Measurements from ENCODE around the gene EFR3B.

Gene EFR3B

DNA sequence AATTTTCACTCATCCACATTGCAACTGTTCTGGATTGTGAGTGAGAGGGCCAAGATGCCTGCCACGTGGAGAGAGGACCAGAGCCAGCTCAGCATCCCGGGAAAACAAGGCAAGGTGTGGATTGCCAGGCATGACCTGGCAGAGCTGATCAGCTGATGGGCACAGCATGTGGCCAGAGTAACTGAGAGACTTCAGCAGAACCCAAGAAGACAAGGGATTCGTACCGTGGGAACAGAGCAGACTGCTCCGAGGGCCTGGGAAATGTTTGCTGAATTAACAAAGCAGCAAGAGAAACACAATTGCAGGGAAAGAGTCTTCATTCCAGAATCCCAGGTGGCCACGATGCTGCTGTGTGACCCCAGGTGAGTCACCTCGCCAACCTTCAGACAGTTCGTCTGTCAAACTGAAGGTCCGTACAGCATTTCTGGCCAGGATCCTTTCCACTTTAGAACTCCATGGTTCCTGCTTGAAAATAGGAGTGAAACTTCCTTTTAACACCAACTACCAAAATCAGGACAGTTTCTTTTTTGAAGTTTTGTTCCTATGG lies 152.8 kb downstream of the EFR3B start:
- no peak for DNase-seq

DNA sequence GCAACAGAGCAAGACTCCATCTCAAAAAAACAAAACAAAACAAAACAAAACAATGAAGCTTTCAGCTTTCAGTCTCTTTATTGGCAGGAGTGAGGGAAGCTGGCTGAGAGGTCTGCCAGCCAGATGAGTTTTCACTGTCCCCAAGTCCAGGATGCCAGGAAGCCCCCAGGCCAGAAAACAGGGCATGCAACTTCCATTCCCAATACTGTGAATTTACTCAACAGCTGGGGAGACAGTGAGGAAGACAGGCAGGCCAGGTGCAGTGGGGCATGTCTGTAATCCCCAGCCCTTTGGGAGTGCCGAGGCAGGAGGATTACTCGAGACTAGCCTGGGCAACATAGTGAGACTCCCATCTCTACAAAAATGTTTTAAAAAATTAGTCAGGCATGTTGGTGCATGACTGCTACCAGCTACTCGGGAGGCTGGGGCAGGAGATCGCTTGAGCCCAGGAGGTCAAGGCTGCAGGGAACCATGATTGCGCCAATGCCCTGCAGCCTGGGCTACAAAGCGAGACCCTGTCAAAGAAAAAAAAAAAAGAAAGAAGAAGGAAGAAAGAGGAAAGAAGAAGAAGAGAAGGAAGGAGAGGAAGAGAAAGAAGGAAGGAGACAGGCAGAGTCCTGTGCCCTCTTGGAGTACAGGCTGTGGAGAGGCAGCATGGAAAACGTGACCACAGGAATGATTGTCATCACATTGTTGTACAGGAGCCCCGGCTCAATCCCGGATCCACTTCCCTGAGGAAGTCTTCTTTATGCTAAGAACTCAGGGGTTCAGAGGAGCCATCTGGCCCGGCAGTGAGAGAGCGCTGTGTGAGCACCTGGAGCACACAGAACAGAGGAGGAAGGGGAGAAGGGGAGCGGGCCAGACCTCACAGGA lies 155.7 kb downstream of the EFR3B start:
- no peak for DNase-seq

- no peak for DNase-seq
Measured at GRCh38 chr2:25198209-25198525, 156.3 kb downstream of the EFR3B start.

DNA sequence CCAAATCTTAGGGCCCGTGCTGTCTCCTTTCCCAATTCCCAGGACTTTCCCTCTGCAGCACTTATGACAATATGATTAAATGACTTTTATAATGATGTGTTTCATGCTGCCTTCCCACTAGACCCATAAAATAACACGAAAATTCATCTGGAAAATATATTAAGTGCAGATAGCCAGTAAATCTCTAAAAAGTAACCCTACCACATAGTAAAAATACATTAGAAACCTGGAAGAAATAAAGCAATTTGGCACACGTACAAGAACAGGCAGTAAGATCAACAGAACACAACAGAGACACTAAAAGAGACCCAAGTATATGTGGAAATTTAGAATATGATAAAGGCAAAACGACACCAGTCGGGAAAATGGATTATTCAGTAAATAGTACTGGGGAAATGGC lies 156.7 kb downstream of the EFR3B start:
- DNase-seq: no peak

DNA sequence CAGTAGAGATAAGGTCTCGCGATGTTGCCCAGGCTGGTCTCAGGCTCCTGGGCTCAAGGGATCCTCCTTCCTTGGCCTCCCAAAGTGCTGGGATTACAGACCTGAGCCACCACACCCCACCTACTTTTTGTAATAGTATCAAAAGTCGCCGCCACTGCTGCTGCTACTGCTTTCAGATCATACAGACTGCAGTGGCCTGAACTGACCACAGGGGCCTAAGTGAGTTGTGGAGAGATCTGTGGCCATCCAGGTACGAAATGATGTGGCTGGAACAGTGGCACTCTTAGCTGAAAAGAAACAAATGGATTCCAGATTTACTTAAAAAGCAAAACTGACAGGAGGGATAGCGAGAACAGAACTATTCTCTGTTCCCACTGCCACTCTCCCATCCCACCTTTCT lies 159.4 kb downstream of the EFR3B start:
- no peak for DNase-seq

DNA sequence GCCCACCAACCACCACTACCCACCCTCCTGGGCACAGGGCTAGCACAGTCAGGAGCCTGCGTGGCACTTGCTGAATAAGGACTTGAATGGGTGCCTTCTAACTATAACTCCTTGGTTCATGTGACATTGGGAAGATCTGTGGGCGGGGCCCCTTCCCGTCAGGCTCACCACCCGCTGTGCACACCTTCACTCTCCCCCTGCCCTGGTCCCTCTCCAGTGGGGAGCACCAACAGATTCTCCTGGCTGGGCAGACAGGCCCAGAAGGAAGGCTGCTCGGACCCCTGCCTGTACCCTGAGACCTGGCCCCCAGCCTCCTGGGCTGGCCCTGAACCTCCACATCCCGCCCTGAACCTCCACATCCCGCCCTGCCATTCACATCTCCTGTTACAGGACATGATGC lies 159.9 kb downstream of the EFR3B start:
- no peak for DNase-seq

- no peak for DNase-seq
Measured at GRCh38 chr2:25202275-25202674, 160.4 kb downstream of the EFR3B start.

- no peak for DNase-seq
Measured at GRCh38 chr2:25204190-25204838, 162.4 kb downstream of the EFR3B start.

GRCh38 chr2:25207078-25207545 lies 165.2 kb downstream of the EFR3B start:
- DNase-seq: no peak

Data from NCI-H226 (cell line).